Natural killer cell (primary cell): ENCODE measurements around the gene CXCR5. TPM values are rescaled to one million over a fixed set of nuclear protein-coding genes. Genes with fewer than 3 reads are reported as not detected.

Experiments used
- ATAC-seq, 3 donors: fragments of 150-1000 bp in 2 of 3; fragments of 200-7000 bp in 1 of 3; cut with Tn5 transposase; 1 replicate in 1 of 3; 2 replicates in 2 of 3; pipeline ENCODE4 v1.10.0; 2021; ENCODE audit warnings: mild to moderate bottlenecking in 2 of 3, moderate library complexity in 2 of 3
- DNase-seq, 2 donors: peaks; one replicate each; pipeline versions ENCODE4 v3.0.0 to v3.0.0-alpha.2; 2013 to 2021; ENCODE audit warnings: mixed read lengths in 1 of 2
- H3K27ac ChIP-seq: one replicate; pipeline ENCODE4 v1.5.1; 2013; ENCODE audit warnings: mild to moderate bottlenecking, low read length
- H3K27me3 ChIP-seq: one replicate; pipeline ENCODE4 v1.6.1; 2013; ENCODE audit warnings: low read length; ENCODE audit not compliant: control insufficient read depth, insufficient read depth
- H3K36me3 ChIP-seq: one replicate; pipeline ENCODE4 v1.6.1; 2013; ENCODE audit warnings: low read length; ENCODE audit not compliant: control insufficient read depth, insufficient read depth
- H3K4me1 ChIP-seq: one replicate; pipeline ENCODE4 v1.6.1; 2013; ENCODE audit warnings: low read length; ENCODE audit not compliant: control insufficient read depth, insufficient read depth
- H3K4me3 ChIP-seq: one replicate; pipeline ENCODE4 v1.5.1; 2013; ENCODE audit warnings: low read length
- H3K9me3 ChIP-seq: one replicate; pipeline ENCODE4 v1.6.1; 2013; ENCODE audit warnings: low read length; ENCODE audit not compliant: control insufficient read depth, insufficient read depth
- H3K27ac Mint-ChIP-seq, 2 donors: one replicate each; pipeline ENCODE4 v1.8.0; 2022; ENCODE audit warnings: mild to moderate bottlenecking in 2 of 2, mixed read lengths in 2 of 2, moderate library complexity in 1 of 2
- H3K27me3 Mint-ChIP-seq, 2 donors: one replicate each; pipeline ENCODE4 v1.8.0; 2022; ENCODE audit warnings: low read depth in 2 of 2, mixed read lengths in 2 of 2
- H3K36me3 Mint-ChIP-seq: one replicate; pipeline ENCODE4 v1.8.0; 2022; ENCODE audit warnings: mixed read lengths
- H3K4me1 Mint-ChIP-seq, 2 donors: one replicate each; pipeline ENCODE4 v1.8.0; 2022; ENCODE audit warnings: mixed read lengths in 2 of 2
- H3K4me3 Mint-ChIP-seq: one replicate; pipeline ENCODE4 v1.8.0; 2022; ENCODE audit warnings: mild to moderate bottlenecking, moderate library complexity, mixed read lengths
- H3K9me3 Mint-ChIP-seq, 2 donors: one replicate each; pipeline ENCODE4 v1.8.0; 2022; ENCODE audit warnings: mixed read lengths in 2 of 2
- CTCF ChIP-seq: fragments of 200-600 bp; IDR thresholded peaks from one replicate; pipeline ENCODE4 v1.8.0; 2022; ENCODE audit warnings: antibody characterized with exemption
- WGBS: methylation state at CpG from one replicate; pipeline ENCODE4 v1.1.7; 2013; ENCODE audit warnings: missing lambda C conversion rate; ENCODE audit not compliant: insufficient coverage; 5-methylcytosine and 5-hydroxymethylcytosine counted together
- intact Hi-C: fragments of 100-400 bp; cut with micrococcal nuclease; formaldehyde crosslinking; loops from one replicate; pipeline ENCODE4 v1.14.2; 2022
- total RNA-seq, 4 donors: library from RNA; stranded (reverse); fragments of 120-200 nt in 1 of 4; gene quantifications; one replicate each; pipeline versions ENCODE4 v1.2.3 to v1.2.4, GENCODE V29; 2013 to 2022

CXCR5 gene
- total RNA-seq, 3 donors from 2014 or later (not counting 1 experiment from before 2014, with no cell fraction given) = 0.56 to 1.3 (median 0.86) TPM

GRCh38 chr11:118870396-118871343, 13.0 kb upstream of the CXCR5 start:
- Histone ChIP-seq H3K27me3 (no peaks in the 10 kb centered on the region), H3K27ac (peak overlapping the region; percentile 98), H3K9me3 (no peaks in the 10 kb centered on the region), H3K4me3 (peak overlapping the region; percentile 37), H3K36me3 (no peaks in the 10 kb centered on the region), H3K4me1 (peaks cover 62% of the 10 kb centered on the region)
- H3K9me3 Mint-ChIP-seq = no peaks in the 10 kb centered on the region
- peak overlapping the region; percentile 88 for H3K4me3 Mint-ChIP-seq
- intact Hi-C loops = loop anchor here (1.0 to 2.0 kb wide), 2 partner anchors 79 to 178 kb away; partner anchors contain the start of gene DDX6
- peaks cover 35 to 45% of the 10 kb centered on the region in 2 donors for H3K4me1 Mint-ChIP-seq
- peak overlapping the region; percentile 94 to 99 for H3K27ac Mint-ChIP-seq
- H3K36me3 Mint-ChIP-seq = no peaks in the 10 kb centered on the region
- TF ChIP-seq CTCF = no peak
- WGBS = 24% methylated on average over 14 of the region's 14 CpGs
- DNase-seq (peak in 1 of 2 donors; percentile 68), ATAC-seq (peak; percentile 27 to 55 (median 36))
- H3K27me3 Mint-ChIP-seq = no peaks in the 10 kb centered on the region

GRCh38 chr11:118872403-118872821, 11.3 kb upstream of the CXCR5 start:
- 52% methylated on average over 17 of the region's 17 CpGs for WGBS
- Histone ChIP-seq H3K4me3 (no peak overlapping the region), H3K9me3 (no peaks in the 10 kb centered on the region), H3K27ac (peak overlapping the region; percentile 34), H3K4me1 (peaks cover 79% of the 10 kb centered on the region), H3K36me3 (no peaks in the 10 kb centered on the region), H3K27me3 (no peaks in the 10 kb centered on the region)
- Mint-ChIP-seq H3K27ac (peak overlapping the region; percentile 81 to 85), H3K36me3 (no peaks in the 10 kb centered on the region), H3K9me3 (no peaks in the 10 kb centered on the region), H3K4me1 (peaks cover 50 to 63% of the 10 kb centered on the region in 2 donors), H3K27me3 (no peaks in the 10 kb centered on the region), H3K4me3 (peak overlapping the region; percentile 52)
- no peak for TF ChIP-seq CTCF
- ATAC-seq (no peak), DNase-seq (peak in 1 of 2 donors; percentile 75)
- intact Hi-C loops = no loop called here

GRCh38 chr11:118873804-118874203, 9.9 kb upstream of the CXCR5 start:
- H3K27ac Mint-ChIP-seq = peak overlapping the region; percentile 77 to 99
- TF ChIP-seq CTCF = no peak
- intact Hi-C loops = no loop called here
- no peak for DNase-seq
- no peaks in the 10 kb centered on the region for H3K9me3 Mint-ChIP-seq
- 98% methylated on average over 4 of the region's 4 CpGs for WGBS
- ATAC-seq = no peak
- Histone ChIP-seq H3K4me1 (peaks cover 88% of the 10 kb centered on the region), H3K36me3 (no peaks in the 10 kb centered on the region), H3K4me3 (no peak overlapping the region), H3K9me3 (no peaks in the 10 kb centered on the region), H3K27ac (no peak overlapping the region), H3K27me3 (no peaks in the 10 kb centered on the region)
- H3K36me3 Mint-ChIP-seq = no peaks in the 10 kb centered on the region
- no peaks in the 10 kb centered on the region for H3K27me3 Mint-ChIP-seq
- H3K4me1 Mint-ChIP-seq = peaks cover 56 to 71% of the 10 kb centered on the region in 2 donors
- H3K4me3 Mint-ChIP-seq = no peak overlapping the region
